AG04450 (cell line): ENCODE results near the gene LACRT. TPM values are rescaled to one million over a fixed set of nuclear protein-coding genes. Genes with fewer than 3 reads are reported as not detected.

Experiments
- CTCF ChIA-PET: fragments of 300-600, 350-600 bp; formaldehyde crosslinking; extraction: SDS; loops from one replicate; lab custom pipeline; 2022; ENCODE audit warnings: antibody characterized with exemption, inconsistent platforms; lab: Charles Lee
- POLR2A ChIA-PET: fragments of 350-600 bp; formaldehyde crosslinking; extraction: SDS; loops from one replicate; lab custom pipeline; 2021; ENCODE audit warnings: antibody characterized with exemption, inconsistent platforms; lab: Yijun Ruan, JAX
- DNase-seq: peaks from one replicate; pipeline ENCODE4 v3.0.0-alpha.2; 2011; ENCODE audit warnings: low read depth, low spot score
- H3K27ac ChIP-seq: one replicate; pipeline ENCODE4 v1.5.1; 2012; ENCODE audit warnings: low read depth, low read length, control low read depth
- H3K27me3 ChIP-seq: one replicate; pipeline ENCODE4 v1.6.0; 2012; ENCODE audit warnings: low read length; ENCODE audit not compliant: control insufficient read depth, insufficient read depth
- H3K4me3 ChIP-seq: 2 replicates; pipeline ENCODE4 v1.5.1; 2011; ENCODE audit warnings: mild to moderate bottlenecking, low read depth, low read length, control low read depth
- H3K9me3 ChIP-seq: 2 replicates; pipeline ENCODE4 v1.5.1; 2012; ENCODE audit warnings: low read length; ENCODE audit not compliant: control insufficient read depth, insufficient read depth
- polyA plus RNA-seq: library from polyadenylated mRNA; depleted of rRNA; stranded (reverse); fragments of >200 nt; gene quantifications from 2 replicates; pipeline ENCODE4 v1.2.3, GENCODE V29; 2011
- TF ChIP-seq, protein P1 (sequence below): IDR thresholded peaks from 2 replicates; pipeline ENCODE4 v1.5.1; 2011; ENCODE audit warnings: low read depth, low read length, control low read depth, inconsistent platforms

The LACRT gene
- polyA plus RNA-seq, 1 experiment, result not detected

DNA sequence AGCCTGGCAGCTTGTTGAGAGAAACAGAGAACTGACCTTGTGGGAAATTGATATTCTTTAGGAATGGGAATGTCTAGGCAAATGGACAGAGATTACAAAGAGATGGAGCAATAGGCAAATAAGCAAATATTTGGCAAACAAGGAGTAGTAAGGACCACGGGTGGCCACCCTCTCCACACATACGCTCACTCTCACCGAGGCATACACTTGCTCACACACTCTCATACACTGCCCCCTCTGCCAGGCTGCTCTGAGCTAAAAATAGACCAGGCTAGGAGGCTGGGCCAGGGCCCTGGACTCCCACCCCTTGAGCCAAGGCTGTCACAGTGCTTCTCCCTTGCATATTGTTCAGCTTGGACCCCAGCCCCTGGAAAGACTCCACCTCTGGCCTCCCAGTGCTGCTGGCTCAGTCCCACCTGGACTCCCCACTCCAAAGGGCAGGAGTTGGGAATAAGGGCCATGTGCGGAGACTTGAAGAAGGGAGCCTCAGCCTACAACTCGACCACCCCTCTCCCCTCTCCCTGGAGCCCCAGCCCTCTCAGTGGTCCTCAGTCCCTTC, 47.3 kb downstream of the LACRT start:
- TF ChIP-seq, protein P1, sequence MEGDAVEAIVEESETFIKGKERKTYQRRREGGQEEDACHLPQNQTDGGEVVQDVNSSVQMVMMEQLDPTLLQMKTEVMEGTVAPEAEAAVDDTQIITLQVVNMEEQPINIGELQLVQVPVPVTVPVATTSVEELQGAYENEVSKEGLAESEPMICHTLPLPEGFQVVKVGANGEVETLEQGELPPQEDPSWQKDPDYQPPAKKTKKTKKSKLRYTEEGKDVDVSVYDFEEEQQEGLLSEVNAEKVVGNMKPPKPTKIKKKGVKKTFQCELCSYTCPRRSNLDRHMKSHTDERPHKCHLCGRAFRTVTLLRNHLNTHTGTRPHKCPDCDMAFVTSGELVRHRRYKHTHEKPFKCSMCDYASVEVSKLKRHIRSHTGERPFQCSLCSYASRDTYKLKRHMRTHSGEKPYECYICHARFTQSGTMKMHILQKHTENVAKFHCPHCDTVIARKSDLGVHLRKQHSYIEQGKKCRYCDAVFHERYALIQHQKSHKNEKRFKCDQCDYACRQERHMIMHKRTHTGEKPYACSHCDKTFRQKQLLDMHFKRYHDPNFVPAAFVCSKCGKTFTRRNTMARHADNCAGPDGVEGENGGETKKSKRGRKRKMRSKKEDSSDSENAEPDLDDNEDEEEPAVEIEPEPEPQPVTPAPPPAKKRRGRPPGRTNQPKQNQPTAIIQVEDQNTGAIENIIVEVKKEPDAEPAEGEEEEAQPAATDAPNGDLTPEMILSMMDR, result no peak
- peaks cover 59% of the 10 kb centered on the region for H3K27me3 ChIP-seq
- DNase-seq, result no peak
- ChIA-PET CTCF (interaction anchor here (2.0 kb wide), 1 partner anchor 9 kb away, joined by 5 read pairs; no protein-coding TSS in a partner anchor), POLR2A (no interaction called here)
- no peak overlapping the region for H3K4me3 ChIP-seq
- no peak overlapping the region for H3K27ac ChIP-seq
- H3K9me3 ChIP-seq, result no peaks in the 10 kb centered on the region

DNA sequence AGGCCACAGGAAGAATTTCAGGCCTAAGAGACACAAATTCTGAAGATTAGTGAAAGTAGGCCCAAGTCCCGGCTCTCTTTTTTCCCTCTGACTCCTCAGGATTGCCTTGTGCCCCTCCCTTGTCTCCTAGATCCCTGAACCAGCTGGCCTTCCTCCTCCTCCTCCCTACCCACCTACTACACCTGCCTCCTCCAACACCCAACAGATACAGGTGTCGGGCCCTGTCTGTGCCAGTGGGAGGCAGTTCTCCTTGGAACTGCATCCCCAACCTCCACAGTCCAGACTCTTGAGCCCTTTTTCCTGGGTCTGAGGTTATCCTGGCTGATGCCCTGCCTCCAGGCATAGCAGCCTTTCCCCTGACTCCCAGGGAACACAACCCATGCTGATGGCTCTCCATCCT, 48.1 kb downstream of the LACRT start:
- peaks cover 55% of the 10 kb centered on the region for H3K27me3 ChIP-seq
- POLR2A ChIA-PET, result no interaction called here
- no peak for DNase-seq
- no peaks in the 10 kb centered on the region for H3K9me3 ChIP-seq
- CTCF ChIA-PET, result interaction anchor here (2.0 kb wide), 1 partner anchor 10 kb away, joined by 5 read pairs; no protein-coding TSS in a partner anchor
- H3K4me3 ChIP-seq, result no peak overlapping the region
- TF ChIP-seq, protein P1, result no peak
- no peak overlapping the region for H3K27ac ChIP-seq

DNA sequence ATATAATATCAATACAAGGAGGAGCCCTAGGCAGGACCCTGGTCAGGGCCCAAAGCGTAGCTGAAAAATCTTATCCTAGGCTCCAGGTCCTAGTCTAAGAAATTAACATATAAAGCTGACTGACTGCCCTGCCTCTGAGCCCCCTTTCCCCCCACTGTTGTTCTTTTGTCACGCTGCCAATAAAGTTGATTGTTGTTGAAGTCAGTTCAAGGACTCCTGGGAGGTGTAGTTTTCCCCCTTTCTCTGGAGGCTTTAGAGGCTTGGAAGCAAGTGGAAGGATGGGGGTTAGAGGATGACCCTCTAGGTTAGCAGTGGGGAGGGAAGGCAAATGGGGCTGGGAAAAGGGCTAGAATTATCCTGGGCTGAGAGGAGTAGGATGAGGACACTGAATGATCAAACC, 49.5 kb downstream of the LACRT start:
- peaks cover 48% of the 10 kb centered on the region for H3K27me3 ChIP-seq
- CTCF ChIA-PET, result interaction anchor here (0.6 kb wide), 1 partner anchor 59 kb away, joined by 5 read pairs; no protein-coding TSS in a partner anchor
- POLR2A ChIA-PET, result no interaction called here
- TF ChIP-seq, protein P1, result no peak
- no peak for DNase-seq
- H3K4me3 ChIP-seq, result no peak overlapping the region
- no peaks in the 10 kb centered on the region for H3K9me3 ChIP-seq
- H3K27ac ChIP-seq, result no peak overlapping the region

DNA sequence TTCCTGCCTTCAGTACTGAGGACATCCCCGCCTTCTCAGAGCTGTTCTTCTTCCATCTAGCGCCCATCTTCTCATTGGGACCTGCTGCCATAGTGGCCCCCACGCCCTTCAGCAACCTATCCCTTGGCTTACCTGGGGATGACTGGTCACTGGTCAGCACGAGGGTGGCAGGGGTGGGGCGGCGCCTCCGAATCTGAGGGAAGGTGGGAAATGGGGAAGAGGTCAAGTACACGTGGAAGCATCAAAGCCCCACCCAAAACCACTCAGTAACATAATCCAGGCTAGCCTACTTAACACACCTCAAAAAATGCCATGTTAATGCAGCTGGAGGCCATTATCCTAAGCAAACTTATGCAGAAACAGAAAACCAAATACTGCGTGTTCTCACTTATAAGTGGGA, 50.6 kb downstream of the LACRT start:
- ChIA-PET CTCF (interaction anchor here (0.7 kb wide), 1 partner anchor 9 kb away, joined by 3 read pairs; no protein-coding TSS in a partner anchor), POLR2A (no interaction called here)
- TF ChIP-seq, protein P1, result no peak
- H3K9me3 ChIP-seq, result no peaks in the 10 kb centered on the region
- H3K27ac ChIP-seq, result no peak overlapping the region
- peaks cover 38% of the 10 kb centered on the region for H3K27me3 ChIP-seq
- DNase-seq, result no peak
- no peak overlapping the region for H3K4me3 ChIP-seq

DNA sequence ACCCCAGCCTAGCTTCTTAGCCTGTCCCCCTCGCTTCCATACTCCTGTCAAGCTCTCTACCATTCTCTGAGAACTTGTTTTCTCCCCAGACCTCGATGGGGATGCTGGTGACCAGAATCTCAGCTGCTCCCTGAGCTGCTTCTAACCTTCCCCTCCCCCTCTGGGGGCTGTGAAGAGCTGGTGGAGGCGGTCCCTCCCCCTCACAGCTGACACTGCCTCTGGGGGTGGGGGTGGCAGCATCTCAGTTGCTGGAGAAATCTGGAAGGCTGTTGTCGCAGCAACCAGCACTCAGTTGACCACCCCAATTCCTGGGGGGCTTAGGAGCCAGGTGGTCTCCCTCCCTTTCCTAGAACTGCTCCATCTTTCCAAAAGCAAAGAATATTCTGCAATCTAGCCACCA, 51.0 kb downstream of the LACRT start:
- no peak overlapping the region for H3K4me3 ChIP-seq
- peaks cover 34% of the 10 kb centered on the region for H3K27me3 ChIP-seq
- no peak for DNase-seq
- TF ChIP-seq, protein P1, result no peak
- ChIA-PET POLR2A (no interaction called here), CTCF (no interaction called here)
- no peak overlapping the region for H3K27ac ChIP-seq
- H3K9me3 ChIP-seq, result no peaks in the 10 kb centered on the region
